ENCODE measurements around the gene CLN6. TPM values are rescaled to one million over a fixed set of nuclear protein-coding genes. Genes with fewer than 3 reads are reported as not detected.

Gene CLN6
- total RNA-seq: 21.6 and 28.4 TPM in 2 replicates

DNA sequence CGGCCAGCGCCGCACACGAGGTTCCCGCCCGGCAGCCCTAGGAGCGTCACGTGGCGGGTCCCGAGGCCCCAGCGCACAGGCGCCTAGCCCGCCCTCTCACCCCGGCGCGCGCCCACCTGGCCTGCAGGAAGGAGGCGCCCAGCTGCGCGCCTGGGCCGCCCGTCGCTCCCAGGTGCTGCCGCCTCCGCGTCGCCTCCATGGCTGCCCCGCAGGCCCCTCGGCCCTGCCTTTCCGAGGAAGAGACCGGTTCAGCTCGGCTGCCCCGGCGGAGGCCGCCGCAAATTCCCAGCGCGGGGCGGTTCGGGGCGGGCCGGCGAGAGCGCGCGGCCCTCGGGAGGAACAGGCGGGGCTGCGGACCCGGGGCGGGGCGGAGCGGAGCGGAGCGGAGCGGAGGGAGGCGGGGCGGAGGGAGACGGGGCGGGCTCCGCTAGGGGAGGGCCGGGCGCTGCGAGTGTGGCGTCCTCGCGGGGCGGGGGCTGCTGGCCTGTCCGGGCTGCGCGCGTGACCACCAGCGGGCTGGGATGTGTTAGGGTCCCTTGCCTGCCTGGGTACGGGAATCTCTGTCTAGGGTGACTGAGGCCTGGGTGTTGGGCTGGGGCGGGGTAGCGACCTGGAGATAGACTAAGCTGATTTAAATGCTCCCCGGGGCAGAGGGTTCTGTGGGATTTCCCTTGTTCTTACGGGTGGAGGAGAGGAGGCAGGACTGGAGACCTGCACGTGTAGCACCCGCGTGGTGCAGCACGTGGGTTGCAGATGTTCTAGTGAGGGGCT lies at the start of gene CLN6:
Gene CLN6 (minus strand): TSS at position 343 of the 771 bp plus-strand sequence. CDS start 144 bp downstream, at position 199.

DNA sequence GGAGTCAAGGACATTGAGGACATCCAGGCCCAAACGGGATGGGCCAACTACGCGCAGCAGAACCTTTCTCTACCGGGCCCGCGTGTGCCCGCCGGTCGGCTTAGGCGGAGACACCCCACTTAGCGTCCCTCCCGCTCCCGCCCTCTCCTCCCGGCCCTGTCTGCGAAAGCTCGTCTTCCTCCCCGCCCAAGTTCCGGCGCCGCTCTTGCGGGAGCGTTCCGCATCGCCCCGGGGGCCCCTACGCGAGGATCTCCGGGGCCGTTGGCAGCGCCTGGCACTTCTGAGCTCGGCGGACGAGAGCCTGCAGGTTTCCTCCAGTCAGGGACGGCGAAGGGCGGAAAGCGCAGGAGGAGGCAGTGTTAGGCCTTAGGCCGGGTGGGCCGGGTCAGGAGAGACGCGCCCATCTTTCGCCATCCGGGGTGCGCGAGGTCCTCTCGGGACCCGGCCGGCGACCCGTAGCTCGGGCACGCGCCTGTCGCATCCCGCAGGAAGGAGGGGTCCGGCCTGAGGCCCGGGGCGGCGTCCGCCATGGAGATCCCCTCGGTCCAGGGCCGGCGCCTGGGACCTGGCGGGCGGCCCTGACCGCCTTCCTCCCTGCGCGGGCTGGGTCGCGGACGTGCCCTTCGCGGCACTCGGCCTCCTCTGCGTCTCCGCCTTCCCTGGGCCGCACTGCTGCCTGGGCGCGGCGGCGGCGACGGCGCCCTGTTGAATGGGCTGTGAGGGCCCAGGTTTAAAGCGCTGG lies 48.2 kb upstream of the CLN6 start, which contains the start of gene FEM1B:
Gene FEM1B (plus strand): TSS at position 143 of the 742 bp plus-strand sequence. CDS start 673 bp downstream, outside the sequence.

DNA sequence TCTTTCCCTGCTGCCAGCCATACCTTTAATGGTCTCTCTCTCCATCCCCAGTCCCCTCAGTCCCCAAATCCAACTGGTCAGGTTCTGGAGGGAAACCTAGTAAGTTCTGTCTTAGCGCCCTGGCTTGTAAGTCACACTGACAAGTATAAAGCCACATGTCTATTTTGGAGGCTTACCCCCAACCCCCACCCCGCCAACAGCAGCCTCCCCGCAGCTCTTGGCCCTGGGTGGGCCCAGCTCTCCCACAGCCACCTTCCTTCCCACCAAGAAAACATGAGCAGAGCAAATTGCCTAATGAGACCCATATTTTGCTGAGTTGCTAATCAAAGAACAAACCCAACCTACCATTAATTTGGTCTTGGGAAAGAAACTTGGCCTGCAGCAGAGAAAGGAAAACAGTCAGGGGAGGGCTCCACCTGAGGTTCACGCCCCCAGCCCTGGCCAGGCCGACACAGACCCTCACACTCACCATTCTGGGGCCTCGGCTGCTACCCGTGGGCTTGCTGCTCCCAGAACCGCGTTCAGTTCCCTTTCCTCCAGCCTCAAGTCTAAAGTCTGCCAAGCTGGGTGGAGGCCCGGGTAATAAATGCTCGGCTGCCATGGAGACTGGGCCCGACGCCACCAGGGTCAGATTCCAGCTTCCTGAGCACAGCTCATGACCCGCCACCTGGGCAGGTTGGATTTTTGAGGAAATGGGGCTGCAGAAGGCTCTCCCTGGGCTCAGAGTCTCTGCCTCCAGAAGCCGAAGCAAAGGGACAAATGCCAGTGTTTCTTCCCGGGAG lies 24.6 kb downstream of the CLN6 start, which contains the start of gene CALML4:
Gene CALML4 (minus strand): TSS at position 557 of the 782 bp plus-strand sequence. CDS start 85 bp downstream, at position 472.

Other genes with a start within 250 kb of the CLN6 start
- gene PIAS1, start 175.4 kb downstream of the CLN6 start, total RNA-seq: 33.3 and 34.0 TPM in 2 replicates
- 2.0 and 3.2 TPM in 2 replicates for gene CALML4, start 24.4 kb downstream of the CLN6 start, total RNA-seq
- gene FEM1B, start 48.0 kb upstream of the CLN6 start, total RNA-seq: 39.8 and 41.5 TPM in 2 replicates
- 2.4 and 2.6 TPM in 2 replicates for gene ITGA11, start 202.4 kb upstream of the CLN6 start, total RNA-seq